ENCODE measurements around the gene SIPA1L3.
A peak's percentile ranks its signal among the peaks of the same experiment; 100 is the strongest.

Gene SIPA1L3

DNA sequence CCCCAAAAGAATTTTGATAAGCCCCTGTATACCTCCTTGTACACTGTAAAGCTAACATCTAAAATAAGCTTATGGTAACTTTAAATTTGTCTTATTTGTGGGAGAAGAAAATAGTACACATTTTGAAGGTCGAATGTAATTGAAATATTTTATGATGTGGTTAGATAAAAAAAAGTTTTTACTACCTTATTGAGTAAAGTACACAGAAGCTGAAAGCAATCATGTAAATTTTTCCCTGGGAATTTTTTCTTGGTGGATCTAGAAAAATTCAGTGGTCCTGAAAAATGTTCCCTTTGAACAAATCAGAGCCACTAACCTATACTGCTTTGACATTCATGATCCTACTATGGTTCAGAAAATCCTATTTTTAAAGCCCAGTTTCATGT is 46.9 kb downstream of the SIPA1L3 start:
- Histone ChIP-seq H3K4me3 (ENCODE audit: control insufficient read depth in 1 of 7, extremely low read depth in 1 of 7, insufficient read depth in 4 of 7, low read depth in 2 of 7, low read length in 6 of 7) (no peak overlapping the region), H3K27me3 (replicated peaks in 2 of 5; ENCODE audit: control insufficient read depth in 4 of 5, insufficient read depth in 5 of 5, low read length in 4 of 5) (no peaks in the 10 kb centered on the region), H3K36me3 (ENCODE audit: control insufficient read depth in 4 of 4, insufficient read depth in 4 of 4, low read length in 3 of 4) (peaks cover 0 to 2% (median 0%) of the 10 kb centered on the region in 4 experiments), H3K4me1 (ENCODE audit: control extremely low read depth in 1 of 4, control insufficient read depth in 4 of 4, insufficient read depth in 4 of 4, low read length in 3 of 4) (peaks cover 3 to 24% (median 13%) of the 10 kb centered on the region in 4 experiments), H3K27ac (ENCODE audit: insufficient read depth in 1 of 2, low read depth in 1 of 2, low read length in 2 of 2, poor library complexity in 1 of 2, severe bottlenecking in 2 of 2) (no peak overlapping the region), H3K9me3 (ENCODE audit: control extremely low read depth in 1 of 5, control insufficient read depth in 4 of 5, insufficient read depth in 2 of 5, low read depth in 1 of 5, low read length in 4 of 5) (peaks cover 0 to 4% (median 0%) of the 10 kb centered on the region in 5 experiments)
- no peak for DNase-seq
- ChIA-PET POLR2A (interaction anchor here (1.1 kb wide), 1 partner anchor 10 kb away, joined by 3 read pairs; no protein-coding TSS in a partner anchor), CTCF (interaction anchor here (0.8 to 1.9 kb wide), 5 partner anchors 9 to 66 kb away, joined by 3 to 5 read pairs (median 3); partner anchors contain the start of gene WDR87)
- no CpG with 5 or more reads among the region's 1 CpG for WGBS (ENCODE audit: insufficient coverage)

DNA sequence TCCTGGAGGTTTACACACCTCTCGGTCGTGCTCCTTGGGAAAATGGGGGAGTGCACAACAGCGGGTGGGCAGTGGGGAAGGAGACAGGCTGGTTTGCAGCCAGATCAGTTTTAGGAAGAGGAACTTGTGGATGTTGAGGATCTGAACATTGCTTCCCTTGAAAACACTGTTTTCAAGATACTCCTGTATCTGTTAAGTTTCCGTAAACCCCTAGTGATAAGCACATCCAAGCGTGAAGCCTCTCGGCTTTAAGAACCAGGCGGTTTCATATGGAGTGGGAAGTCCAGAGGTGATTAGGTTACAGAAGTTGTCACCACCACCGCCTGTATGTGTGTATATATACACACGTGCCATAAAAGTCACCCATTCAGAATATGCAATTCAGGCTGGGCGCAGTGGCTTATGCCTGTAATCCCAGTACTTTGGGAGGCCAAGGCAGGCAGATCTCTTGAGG is 47.4 kb downstream of the SIPA1L3 start:
- CTCF ChIA-PET: interaction anchor here (0.8 to 1.3 kb wide), 4 partner anchors 9 to 66 kb away, joined by 3 to 4 read pairs (median 3); no protein-coding TSS in a partner anchor
- DNase-seq: no peak
- Histone ChIP-seq H3K27ac (ENCODE audit: insufficient read depth in 1 of 2, low read depth in 1 of 2, low read length in 2 of 2, poor library complexity in 1 of 2, severe bottlenecking in 2 of 2) (no peak overlapping the region), H3K4me3 (ENCODE audit: control insufficient read depth in 1 of 7, extremely low read depth in 1 of 7, insufficient read depth in 4 of 7, low read depth in 2 of 7, low read length in 6 of 7) (no peak overlapping the region), H3K9me3 (ENCODE audit: control extremely low read depth in 1 of 5, control insufficient read depth in 4 of 5, insufficient read depth in 2 of 5, low read depth in 1 of 5, low read length in 4 of 5) (peaks cover 0 to 4% (median 0%) of the 10 kb centered on the region in 5 experiments), H3K27me3 (replicated peaks in 2 of 5; ENCODE audit: control insufficient read depth in 4 of 5, insufficient read depth in 5 of 5, low read length in 4 of 5) (no peaks in the 10 kb centered on the region), H3K36me3 (ENCODE audit: control insufficient read depth in 4 of 4, insufficient read depth in 4 of 4, low read length in 3 of 4) (peaks cover 0 to 2% (median 0%) of the 10 kb centered on the region in 4 experiments), H3K4me1 (ENCODE audit: control extremely low read depth in 1 of 4, control insufficient read depth in 4 of 4, insufficient read depth in 4 of 4, low read length in 3 of 4) (peaks cover 3 to 28% (median 13%) of the 10 kb centered on the region in 4 experiments)
- POLR2A ChIA-PET: interaction anchor here (1.1 kb wide), 1 partner anchor 9 kb away, joined by 3 read pairs; no protein-coding TSS in a partner anchor
- 45% methylated on average over 4 of the region's 10 CpGs for WGBS (ENCODE audit: insufficient coverage)

DNA sequence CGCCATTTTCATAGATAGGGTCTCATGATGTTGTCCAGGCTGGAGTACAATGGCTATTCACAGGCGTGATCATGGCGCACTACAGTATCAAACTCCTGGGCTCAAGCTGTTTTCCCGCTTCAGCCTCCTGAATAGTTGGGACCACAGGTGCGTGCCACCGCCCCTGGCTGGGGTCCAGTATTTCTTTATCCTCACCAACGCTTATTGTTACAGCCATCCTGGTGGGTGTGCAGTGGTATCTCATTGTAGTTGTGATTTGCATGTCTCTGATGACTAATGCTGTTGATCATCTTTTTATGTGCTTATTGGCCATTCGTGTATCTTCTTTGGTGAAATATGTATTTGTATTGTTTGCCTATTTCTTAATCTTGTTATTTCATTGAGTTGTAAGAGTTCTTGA is 49.0 kb downstream of the SIPA1L3 start:
- H3K9me3 ChIP-seq (ENCODE audit: control extremely low read depth in 1 of 5, control insufficient read depth in 4 of 5, insufficient read depth in 2 of 5, low read depth in 1 of 5, low read length in 4 of 5): peaks cover 0 to 5% (median 0%) of the 10 kb centered on the region in 5 experiments
- H3K27me3 ChIP-seq (replicated peaks in 2 of 5; ENCODE audit: control insufficient read depth in 4 of 5, insufficient read depth in 5 of 5, low read length in 4 of 5): no peaks in the 10 kb centered on the region
- no peak overlapping the region for H3K27ac ChIP-seq (ENCODE audit: insufficient read depth in 1 of 2, low read depth in 1 of 2, low read length in 2 of 2, poor library complexity in 1 of 2, severe bottlenecking in 2 of 2)
- ChIA-PET POLR2A (no interaction called here), CTCF (no interaction called here)
- WGBS (ENCODE audit: insufficient coverage): 94% methylated on average over 7 of the region's 8 CpGs
- DNase-seq: no peak
- peaks cover 0 to 2% (median 0%) of the 10 kb centered on the region in 4 experiments for H3K36me3 ChIP-seq (ENCODE audit: control insufficient read depth in 4 of 4, insufficient read depth in 4 of 4, low read length in 3 of 4)
- no peak overlapping the region for H3K4me3 ChIP-seq (ENCODE audit: control insufficient read depth in 1 of 7, extremely low read depth in 1 of 7, insufficient read depth in 4 of 7, low read depth in 2 of 7, low read length in 6 of 7)
- H3K4me1 ChIP-seq (ENCODE audit: control extremely low read depth in 1 of 4, control insufficient read depth in 4 of 4, insufficient read depth in 4 of 4, low read length in 3 of 4): peaks cover 3 to 23% (median 10%) of the 10 kb centered on the region in 4 experiments

DNA sequence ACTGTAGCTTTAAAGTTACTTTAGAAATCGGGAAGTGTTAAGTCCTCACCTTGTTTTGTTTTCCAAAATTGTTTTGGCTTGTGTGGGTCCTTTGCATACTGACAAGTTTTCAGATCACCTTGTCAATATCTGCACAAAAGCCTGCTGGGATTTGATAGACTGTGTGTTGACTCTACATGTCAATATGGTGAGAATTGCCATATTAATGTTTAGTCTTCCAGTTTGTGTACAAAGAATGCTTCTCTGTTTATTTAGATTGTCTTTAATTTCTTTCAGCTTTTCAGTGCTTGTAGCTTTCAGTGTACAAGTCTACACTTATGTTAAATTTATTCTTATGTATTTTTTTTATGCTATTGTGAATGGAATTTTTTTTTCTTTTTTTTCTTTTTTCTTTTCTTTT is 50.2 kb downstream of the SIPA1L3 start:
- POLR2A ChIA-PET: no interaction called here
- DNase-seq: no peak
- H3K9me3 ChIP-seq (ENCODE audit: control extremely low read depth in 1 of 5, control insufficient read depth in 4 of 5, insufficient read depth in 2 of 5, low read depth in 1 of 5, low read length in 4 of 5): peaks cover 0 to 12% (median 4%) of the 10 kb centered on the region in 5 experiments
- peaks cover 0 to 20% (median 8%) of the 10 kb centered on the region in 4 experiments for H3K4me1 ChIP-seq (ENCODE audit: control extremely low read depth in 1 of 4, control insufficient read depth in 4 of 4, insufficient read depth in 4 of 4, low read length in 3 of 4)
- peaks cover 0 to 2% (median 0%) of the 10 kb centered on the region in 4 experiments for H3K36me3 ChIP-seq (ENCODE audit: control insufficient read depth in 4 of 4, insufficient read depth in 4 of 4, low read length in 3 of 4)
- no peak overlapping the region for H3K4me3 ChIP-seq (ENCODE audit: control insufficient read depth in 1 of 7, extremely low read depth in 1 of 7, insufficient read depth in 4 of 7, low read depth in 2 of 7, low read length in 6 of 7)
- 100% methylated on average over 1 of the region's 1 CpG for WGBS (ENCODE audit: insufficient coverage)
- CTCF ChIA-PET: no interaction called here
- H3K27ac ChIP-seq (ENCODE audit: insufficient read depth in 1 of 2, low read depth in 1 of 2, low read length in 2 of 2, poor library complexity in 1 of 2, severe bottlenecking in 2 of 2): no peak overlapping the region
- H3K27me3 ChIP-seq (replicated peaks in 2 of 5; ENCODE audit: control insufficient read depth in 4 of 5, insufficient read depth in 5 of 5, low read length in 4 of 5): no peaks in the 10 kb centered on the region

DNA sequence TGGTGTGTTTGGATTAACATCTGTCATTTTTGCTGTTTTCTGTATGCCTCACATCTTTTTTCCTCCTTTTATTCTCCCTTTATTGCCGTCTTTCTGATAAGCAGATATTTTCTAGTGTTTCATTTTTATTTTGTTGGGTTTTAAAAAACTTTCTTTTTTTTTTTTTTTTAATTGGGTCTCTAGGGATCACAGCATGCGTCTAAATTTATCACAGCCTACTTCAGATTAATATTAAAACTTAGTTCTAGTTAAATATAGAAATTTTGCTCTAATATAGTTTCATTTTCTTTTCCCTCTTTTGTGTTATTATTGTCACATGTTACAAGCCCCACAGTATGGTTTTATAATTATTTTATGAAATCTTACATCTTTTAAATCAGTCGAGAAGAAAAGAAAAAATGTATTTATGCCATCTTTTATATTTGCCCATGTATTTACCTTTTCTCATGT is 52.7 kb downstream of the SIPA1L3 start:
- ChIA-PET CTCF (no interaction called here), POLR2A (no interaction called here)
- no peak overlapping the region for H3K27ac ChIP-seq (ENCODE audit: insufficient read depth in 1 of 2, low read depth in 1 of 2, low read length in 2 of 2, poor library complexity in 1 of 2, severe bottlenecking in 2 of 2)
- no peak overlapping the region for H3K4me3 ChIP-seq (ENCODE audit: control insufficient read depth in 1 of 7, extremely low read depth in 1 of 7, insufficient read depth in 4 of 7, low read depth in 2 of 7, low read length in 6 of 7)
- peaks cover 0 to 23% (median 8%) of the 10 kb centered on the region in 4 experiments for H3K4me1 ChIP-seq (ENCODE audit: control extremely low read depth in 1 of 4, control insufficient read depth in 4 of 4, insufficient read depth in 4 of 4, low read length in 3 of 4)
- no peaks in the 10 kb centered on the region for H3K27me3 ChIP-seq (replicated peaks in 2 of 5; ENCODE audit: control insufficient read depth in 4 of 5, insufficient read depth in 5 of 5, low read length in 4 of 5)
- DNase-seq: no peak
- H3K36me3 ChIP-seq (ENCODE audit: control insufficient read depth in 4 of 4, insufficient read depth in 4 of 4, low read length in 3 of 4): peaks cover 0 to 2% (median 0%) of the 10 kb centered on the region in 4 experiments
- no CpG with 5 or more reads among the region's 3 CpGs for WGBS (ENCODE audit: insufficient coverage)
- H3K9me3 ChIP-seq (ENCODE audit: control extremely low read depth in 1 of 5, control insufficient read depth in 4 of 5, insufficient read depth in 2 of 5, low read depth in 1 of 5, low read length in 4 of 5): peaks cover 0 to 12% (median 4%) of the 10 kb centered on the region in 5 experiments

DNA sequence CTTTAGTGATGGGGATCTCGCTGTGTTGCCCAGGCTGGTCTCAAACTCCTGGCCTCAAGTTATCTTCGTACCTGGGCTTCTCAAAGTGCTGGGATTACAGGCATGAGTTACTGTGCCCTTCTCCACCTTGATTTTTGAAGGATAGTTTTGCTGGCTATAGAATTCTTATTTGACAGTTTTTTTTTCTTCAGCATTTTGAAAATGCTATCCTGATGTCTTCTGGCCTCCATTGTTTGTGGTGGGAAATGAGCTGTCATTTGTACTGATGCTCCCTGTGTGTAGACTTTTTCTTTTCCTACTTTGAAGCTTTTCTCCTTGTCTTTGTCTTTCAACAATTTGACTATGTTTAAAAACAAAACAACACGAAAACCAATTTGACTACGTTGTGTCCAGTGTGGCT is 54.2 kb downstream of the SIPA1L3 start:
- POLR2A ChIA-PET: no interaction called here
- Histone ChIP-seq H3K36me3 (ENCODE audit: control insufficient read depth in 4 of 4, insufficient read depth in 4 of 4, low read length in 3 of 4) (peaks cover 0 to 2% (median 0%) of the 10 kb centered on the region in 4 experiments), H3K9me3 (ENCODE audit: control extremely low read depth in 1 of 5, control insufficient read depth in 4 of 5, insufficient read depth in 2 of 5, low read depth in 1 of 5, low read length in 4 of 5) (peaks cover 0 to 12% (median 4%) of the 10 kb centered on the region in 5 experiments), H3K4me3 (ENCODE audit: control insufficient read depth in 1 of 7, extremely low read depth in 1 of 7, insufficient read depth in 4 of 7, low read depth in 2 of 7, low read length in 6 of 7) (no peak overlapping the region), H3K27ac (ENCODE audit: insufficient read depth in 1 of 2, low read depth in 1 of 2, low read length in 2 of 2, poor library complexity in 1 of 2, severe bottlenecking in 2 of 2) (no peak overlapping the region), H3K27me3 (replicated peaks in 2 of 5; ENCODE audit: control insufficient read depth in 4 of 5, insufficient read depth in 5 of 5, low read length in 4 of 5) (no peaks in the 10 kb centered on the region), H3K4me1 (ENCODE audit: control extremely low read depth in 1 of 4, control insufficient read depth in 4 of 4, insufficient read depth in 4 of 4, low read length in 3 of 4) (peaks cover 0 to 19% (median 7%) of the 10 kb centered on the region in 4 experiments)
- CTCF ChIA-PET: no interaction called here
- no peak for DNase-seq
- no CpG with 5 or more reads among the region's 4 CpGs for WGBS (ENCODE audit: insufficient coverage)

DNA sequence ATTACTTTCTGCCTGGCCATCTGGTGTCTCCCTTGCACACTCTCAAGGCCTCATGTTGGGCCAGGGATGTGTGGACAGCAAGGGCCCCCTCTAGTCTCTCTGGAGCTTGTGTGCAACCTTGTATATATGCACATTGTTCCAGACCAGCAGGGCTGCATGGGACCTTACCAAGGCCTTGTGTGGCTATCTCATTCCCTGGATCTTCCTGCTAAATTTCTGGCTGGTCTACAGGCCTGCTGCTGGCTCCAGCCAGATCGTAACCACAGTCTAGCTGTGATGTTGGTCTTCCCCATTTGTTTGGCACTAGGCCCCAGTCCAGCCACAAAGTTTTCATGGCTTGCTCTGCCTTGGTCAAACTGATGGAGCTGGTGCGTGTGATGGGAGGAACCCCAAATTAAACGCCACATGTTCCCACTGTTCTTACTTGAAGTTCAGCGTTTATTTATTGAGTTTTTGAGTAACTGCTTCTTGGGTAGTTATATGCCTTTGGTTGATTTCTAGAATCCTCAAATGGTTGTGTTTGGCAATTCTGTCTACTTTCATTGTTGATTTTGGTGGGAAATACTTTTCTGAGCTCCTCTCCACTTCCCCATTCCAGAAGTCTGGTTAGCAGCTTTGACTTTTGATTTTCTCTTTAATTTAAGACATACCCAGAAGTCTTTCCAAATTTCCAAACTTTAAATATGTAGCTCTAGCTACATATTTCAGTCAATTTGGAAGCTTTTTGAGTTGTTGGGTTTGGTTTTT is 56.4 kb downstream of the SIPA1L3 start:
- DNase-seq: peak in 2 of 3 donors; percentile 29 to 39
- 70% methylated on average over 4 of the region's 4 CpGs for WGBS (ENCODE audit: insufficient coverage)
- Histone ChIP-seq H3K27me3 (replicated peaks in 2 of 5; ENCODE audit: control insufficient read depth in 4 of 5, insufficient read depth in 5 of 5, low read length in 4 of 5) (no peaks in the 10 kb centered on the region), H3K36me3 (ENCODE audit: control insufficient read depth in 4 of 4, insufficient read depth in 4 of 4, low read length in 3 of 4) (peaks cover 0 to 2% (median 0%) of the 10 kb centered on the region in 4 experiments), H3K4me1 (ENCODE audit: control extremely low read depth in 1 of 4, control insufficient read depth in 4 of 4, insufficient read depth in 4 of 4, low read length in 3 of 4) (peaks cover 0 to 19% (median 7%) of the 10 kb centered on the region in 4 experiments), H3K27ac (ENCODE audit: insufficient read depth in 1 of 2, low read depth in 1 of 2, low read length in 2 of 2, poor library complexity in 1 of 2, severe bottlenecking in 2 of 2) (peak overlapping the region in 1 of 2 experiments; percentile 4), H3K4me3 (ENCODE audit: control insufficient read depth in 1 of 7, extremely low read depth in 1 of 7, insufficient read depth in 4 of 7, low read depth in 2 of 7, low read length in 6 of 7) (no peak overlapping the region), H3K9me3 (ENCODE audit: control extremely low read depth in 1 of 5, control insufficient read depth in 4 of 5, insufficient read depth in 2 of 5, low read depth in 1 of 5, low read length in 4 of 5) (peaks cover 0 to 8% (median 4%) of the 10 kb centered on the region in 5 experiments)
- POLR2A ChIA-PET: interaction anchor here (0.9 kb wide), 1 partner anchor 10 kb away, joined by 3 read pairs; no protein-coding TSS in a partner anchor
- CTCF ChIA-PET: interaction anchor here (0.6 to 1.3 kb wide), 10 partner anchors 9 to 56 kb away, joined by 3 to 5 read pairs (median 3); no protein-coding TSS in a partner anchor

All from common myeloid progenitor, CD34-positive (primary cell).